Mammary epithelial cell (primary cell): ENCODE measurements around the gene CSNK1A1.

Experiments
- CTCF ChIP-seq, 2 donors: IDR thresholded peaks in 1 of 2; conservative IDR thresholded peaks in 1 of 2; 2 replicates each; pipeline ENCODE4 v1.5.1; 2011 to 2012; ENCODE audit warnings: inconsistent platforms in 2 of 2, low read length in 2 of 2, mild to moderate bottlenecking in 2 of 2, control low read depth in 1 of 2, low read depth in 1 of 2; ENCODE audit not compliant: insufficient read depth in 1 of 2; ENCODE audit errors: extremely low read depth in 1 of 2
- EZH2 ChIP-seq: IDR thresholded peaks from 2 replicates; pipeline ENCODE4 v1.6.1; 2012; ENCODE audit warnings: low read length, inconsistent platforms, borderline replicate concordance

DNA sequence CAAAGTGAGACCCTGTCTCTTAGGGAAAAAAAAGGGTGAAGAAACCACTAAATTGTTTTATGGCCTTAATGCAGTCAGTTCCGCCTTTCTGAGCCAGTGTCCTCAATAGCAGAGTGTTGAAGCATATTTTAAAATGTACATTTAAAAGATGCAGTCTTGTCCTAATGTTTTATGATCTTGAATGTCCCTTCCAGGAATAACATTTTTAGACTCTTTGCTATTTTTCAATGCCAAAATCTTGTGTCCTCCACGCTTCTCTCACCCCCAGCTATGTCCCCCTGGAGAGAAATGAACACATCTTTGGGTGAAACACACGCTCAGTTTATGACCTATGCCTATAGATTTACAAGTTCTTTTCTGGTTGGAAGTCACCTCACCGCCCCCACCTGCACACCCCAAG, 69.8 kb downstream of the CSNK1A1 start:
- TF ChIP-seq CTCF (conservative IDR thresholded peaks at IDR 0.05 in 1 of 2, IDR thresholded peaks at IDR 0.05 in 1 of 2; ENCODE audit: extremely low read depth in 1 of 2, insufficient read depth in 1 of 2, low read depth in 1 of 2, low read length in 2 of 2), result no peak
- no peak for TF ChIP-seq EZH2
